ENCODE results near the gene C10orf71.

GRCh38 chr10:49297818-49298670 is 926 bp upstream of the C10orf71 start:
- no peak for TF ChIP-seq TSHZ2 (CRISPR knock-in tag; IDR thresholded peaks at IDR 0.05)
- no peak for TF ChIP-seq ZNF70 (CRISPR knock-in tag; IDR thresholded peaks at IDR 0.05)
- TF ChIP-seq CSDC2 (CRISPR knock-in tag; IDR thresholded peaks at IDR 0.05), result no peak
- no peak for TF ChIP-seq RARB (CRISPR knock-in tag; IDR thresholded peaks at IDR 0.05)
- no peak for TF ChIP-seq CREB5 (CRISPR knock-in tag; IDR thresholded peaks at IDR 0.05; ENCODE audit: low read depth)
- TF ChIP-seq POU6F1 (CRISPR knock-in tag; IDR thresholded peaks at IDR 0.05; ENCODE audit: borderline replicate concordance, low read depth), result no peak
- TF ChIP-seq PPARA (CRISPR knock-in tag; IDR thresholded peaks at IDR 0.05; ENCODE audit: borderline replicate concordance), result no peak
- no peak for TF ChIP-seq ZFP30 (CRISPR knock-in tag; IDR thresholded peaks at IDR 0.05)
- no peak for TF ChIP-seq ISL1 (CRISPR knock-in tag; IDR thresholded peaks at IDR 0.05)
- TF ChIP-seq ESRRG (CRISPR knock-in tag; IDR thresholded peaks at IDR 0.05), result no peak
- no peak for TF ChIP-seq PATZ1 (CRISPR knock-in tag; IDR thresholded peaks at IDR 0.05; ENCODE audit: borderline replicate concordance)
- TF ChIP-seq ZFP3 (CRISPR knock-in tag; IDR thresholded peaks at IDR 0.05), result no peak
- no peak for TF ChIP-seq GLIS3 (CRISPR knock-in tag; IDR thresholded peaks at IDR 0.05)
- TF ChIP-seq OSR1 (CRISPR knock-in tag; IDR thresholded peaks at IDR 0.05), result no peak

Measured in SK-N-SH treated with all-trans-retinoic acid at 6 μM for 48 hours (cell line).